Liver (tissue), 9 donors: ENCODE results near the gene ERV3-1. TPM values are rescaled to one million over a fixed set of nuclear protein-coding genes. Genes with fewer than 3 reads are reported as not detected.
A peak's percentile ranks its signal among the peaks of the same experiment; 100 is the strongest.
"Not testable (repeated sequence)": the region's sequence is repeated elsewhere in the genome, so short reads cannot be mapped to it uniquely, and the experiment has no call there.

ENCODE experiments used
- DNase-seq: peaks from one replicate; pipeline ENCODE4 v3.0.0-alpha.2; 2017; ENCODE audit warnings: low spot score
- H3K27ac ChIP-seq, 2 donors: one replicate each; pipeline ENCODE4 v1.7.0; 2013; ENCODE audit warnings: inconsistent platforms in 2 of 2, low read length in 2 of 2, control low read depth in 1 of 2, low read depth in 1 of 2, mild to moderate bottlenecking in 1 of 2
- H3K27me3 ChIP-seq, 4 donors: one replicate each; pipeline versions ENCODE4 v1.6.1 to v1.7.0; 2013; ENCODE audit warnings: low read length in 3 of 4, inconsistent platforms in 1 of 4, mild to moderate bottlenecking in 1 of 4, moderate library complexity in 1 of 4; ENCODE audit not compliant: control insufficient read depth in 4 of 4, insufficient read depth in 4 of 4
- H3K36me3 ChIP-seq, 4 donors: one replicate each; pipeline versions ENCODE4 v1.6.1 to v1.7.0; 2013; ENCODE audit warnings: low read length in 3 of 4, mild to moderate bottlenecking in 3 of 4, low read depth in 1 of 4, moderate library complexity in 1 of 4; ENCODE audit not compliant: control insufficient read depth in 4 of 4, insufficient read depth in 3 of 4
- H3K4me1 ChIP-seq, 4 donors: one replicate each; pipeline versions ENCODE4 v1.6.1 to v1.7.0; 2013; ENCODE audit warnings: low read length in 3 of 4, mild to moderate bottlenecking in 3 of 4, moderate library complexity in 1 of 4; ENCODE audit not compliant: control insufficient read depth in 4 of 4, insufficient read depth in 4 of 4
- H3K4me3 ChIP-seq, 3 donors: one replicate each; pipeline versions ENCODE4 v1.6.1 to v1.7.0; 2013; ENCODE audit warnings: low read length in 3 of 3, control low read depth in 1 of 3, low read depth in 1 of 3, mild to moderate bottlenecking in 1 of 3
- H3K9ac ChIP-seq, 2 donors: one replicate each; pipeline ENCODE4 v1.7.0; 2013; ENCODE audit warnings: low read length in 2 of 2, mild to moderate bottlenecking in 2 of 2, moderate library complexity in 2 of 2, control low read depth in 1 of 2, low read depth in 1 of 2
- H3K9me3 ChIP-seq, 4 donors: one replicate each; pipeline versions ENCODE4 v1.6.1 to v1.7.0; 2013; ENCODE audit warnings: low read length in 3 of 4; ENCODE audit not compliant: control insufficient read depth in 4 of 4
- ATF3 ChIP-seq: IDR thresholded peaks from 2 replicates; pipeline ENCODE4 v1.6.1; 2016; ENCODE audit warnings: antibody characterized with exemption
- CTCF ChIP-seq: fragments of 150-350 bp; IDR thresholded peaks from 2 replicates; pipeline ENCODE4 v1.5.1; 2017; ENCODE audit warnings: improper control_type of control experiment, low read depth, low read length; ENCODE audit not compliant: missing input control
- EGR1 ChIP-seq, 2 donors: IDR thresholded peaks; 2 replicates each; pipeline ENCODE4 v1.6.1; 2016 to 2018; ENCODE audit warnings: antibody characterized with exemption in 2 of 2, low read depth in 2 of 2
- FOXA1 ChIP-seq: IDR thresholded peaks from 2 replicates; pipeline ENCODE4 v1.6.1; 2016; ENCODE audit warnings: antibody characterized with exemption
- FOXA2 ChIP-seq: IDR thresholded peaks from 2 replicates; pipeline ENCODE4 v1.6.1; 2016; ENCODE audit warnings: antibody characterized with exemption
- GABPA ChIP-seq, 2 donors: IDR thresholded peaks in 1 of 2; conservative IDR thresholded peaks in 1 of 2; 2 replicates each; pipeline ENCODE4 v1.6.1; 2016; ENCODE audit warnings: antibody characterized with exemption in 2 of 2, mild to moderate bottlenecking in 1 of 2, moderate library complexity in 1 of 2
- HNF4A ChIP-seq, 2 donors: conservative IDR thresholded peaks; 2 replicates each; pipeline ENCODE4 v1.6.1; 2016; ENCODE audit warnings: antibody characterized with exemption in 2 of 2, mild to moderate bottlenecking in 2 of 2
- HNF4G ChIP-seq: IDR thresholded peaks from 2 replicates; pipeline ENCODE4 v1.6.1; 2016; ENCODE audit warnings: antibody characterized with exemption
- JUND ChIP-seq, 2 donors: IDR thresholded peaks; 2 replicates each; pipeline ENCODE4 v1.6.1; 2016; ENCODE audit warnings: antibody characterized with exemption in 2 of 2
- MAX ChIP-seq: IDR thresholded peaks from 2 replicates; pipeline ENCODE4 v1.6.1; 2016; ENCODE audit warnings: antibody characterized with exemption
- NR2F2 ChIP-seq: IDR thresholded peaks from 2 replicates; pipeline ENCODE4 v1.6.1; 2016; ENCODE audit warnings: antibody characterized with exemption
- RAD21 ChIP-seq, 2 donors: IDR thresholded peaks; 2 replicates each; pipeline ENCODE4 v1.6.1; 2016; ENCODE audit warnings: antibody characterized with exemption in 2 of 2, mild to moderate bottlenecking in 2 of 2
- REST ChIP-seq: IDR thresholded peaks from 2 replicates; pipeline ENCODE4 v1.6.1; 2016; ENCODE audit warnings: antibody characterized with exemption, mild to moderate bottlenecking
- RXRA ChIP-seq, 2 donors: IDR thresholded peaks; 2 replicates each; pipeline ENCODE4 v1.6.1; 2017 to 2018; ENCODE audit warnings: antibody characterized with exemption in 2 of 2, mild to moderate bottlenecking in 1 of 2
- SP1 ChIP-seq: IDR thresholded peaks from 2 replicates; pipeline ENCODE4 v1.6.1; 2018; ENCODE audit warnings: antibody characterized with exemption, mild to moderate bottlenecking
- TAF1 ChIP-seq: conservative IDR thresholded peaks from 2 replicates; pipeline ENCODE4 v1.6.1; 2016; ENCODE audit warnings: antibody characterized with exemption, mild to moderate bottlenecking
- YY1 ChIP-seq: IDR thresholded peaks from 2 replicates; pipeline ENCODE4 v1.6.1; 2016; ENCODE audit warnings: antibody characterized with exemption, mild to moderate bottlenecking
- ZBTB33 ChIP-seq: IDR thresholded peaks from 2 replicates; pipeline ENCODE4 v1.6.1; 2016; ENCODE audit warnings: antibody characterized with exemption
- WGBS: extraction: QIAGEN DNeasy Blood & Tissue Kit; methylation state at CpG from one replicate; pipeline ENCODE4 v1.1.7; 2013; 5-methylcytosine and 5-hydroxymethylcytosine counted together
- polyA plus RNA-seq, 2 donors: library from polyadenylated mRNA; stranded (reverse) in 1 of 2; unstranded in 1 of 2; fragments of 200-250 nt in 1 of 2; fragments of >200 nt in 1 of 2; fragmentation: Nextera tagmentation in 1 of 2; extraction: Ambion mirVana in 1 of 2; gene quantifications; one replicate each; pipeline versions ENCODE4 v1.2.1 to v1.2.3, GENCODE V29; 2013 to 2015
- total RNA-seq, 2 donors: library from RNA; depleted of rRNA; stranded (reverse); fragments of >200 nt; gene quantifications; one replicate each; pipeline ENCODE4 v1.2.3, GENCODE V29; 2014
- donor health status: healthy.
- donor health status: healthy.
- donor health status: healthy.
- donor health status: healthy.
- donor health status: healthy.

The ERV3-1 gene
- total RNA-seq (1 to 10 TPM; 3.8 to 6.5 TPM), polyA plus RNA-seq (1 to 10 TPM; 1.7 to 5.4 TPM)

- H3K36me3 ChIP-seq = peaks cover 0 to 2% (median 0%) of the 10 kb centered on the region in 4 donors
- TF ChIP-seq HNF4G = no peak
- TF ChIP-seq EGR1 (IDR thresholded peaks at IDR 0.05; ENCODE audit: low read depth in 2 of 2) = no peak
- peak in 1 of 2 donors; percentile 59 for TF ChIP-seq GABPA (IDR thresholded peaks at IDR 0.05 in 1 of 2, conservative IDR thresholded peaks at IDR 0.05 in 1 of 2)
- TF ChIP-seq ZBTB33 = no peak
- TF ChIP-seq YY1 = peak; percentile 73
- peak in 1 of 2 donors; percentile 26 for TF ChIP-seq RAD21 (IDR thresholded peaks at IDR 0.05)
- peak; percentile 94 for TF ChIP-seq TAF1
- TF ChIP-seq JUND (IDR thresholded peaks at IDR 0.05) = no peak
- peak in 1 of 2 donors; percentile 48 for TF ChIP-seq HNF4A (conservative IDR thresholded peaks at IDR 0.05)
- no peak for TF ChIP-seq FOXA1
- TF ChIP-seq RXRA (IDR thresholded peaks at IDR 0.05) = peak; percentile 19 to 30
- TF ChIP-seq ATF3 = no peak
- TF ChIP-seq SP1 = peak; percentile 84
- no peak for TF ChIP-seq MAX
- no peak for TF ChIP-seq CTCF
- peak; percentile 76 for TF ChIP-seq REST
- no peak for TF ChIP-seq NR2F2
- TF ChIP-seq FOXA2 = no peak
- H3K4me3 ChIP-seq = peak within 1 kb of the TSS; percentile 70 to 97 (median 74)
- peak; percentile 92 for DNase-seq
- H3K27me3 ChIP-seq = no peaks in the 10 kb centered on the region
- H3K9ac ChIP-seq = peak within 1 kb of the TSS; percentile 40 to 75
- H3K4me1 ChIP-seq = peaks cover 0 to 8% (median 4%) of the 10 kb centered on the region in 4 donors
- WGBS = 1% methylated on average over 33 of the region's 33 CpGs
- peak within 1 kb of the TSS; percentile 45 to 85 for H3K27ac ChIP-seq
- no peaks in the 10 kb centered on the region for H3K9me3 ChIP-seq
Measured at GRCh38 chr7:65006094-65006992, at the start of gene ERV3-1. TSS of gene ERV3-1 (minus strand) at chr7:65006687. CDS start at chr7:64993026, 13,661 bp downstream.

GRCh38 chr7:65055786-65056185, 49.3 kb upstream of the ERV3-1 start:
- not testable (repeated sequence) for H3K4me1 ChIP-seq, H3K27ac ChIP-seq, H3K9me3 ChIP-seq, H3K4me3 ChIP-seq, DNase-seq, H3K27me3 ChIP-seq, H3K9ac ChIP-seq, H3K36me3 ChIP-seq
- 73% methylated on average over 4 of the region's 4 CpGs for WGBS

- not testable (repeated sequence) for H3K9ac ChIP-seq, H3K27ac ChIP-seq, H3K27me3 ChIP-seq, DNase-seq, H3K36me3 ChIP-seq, H3K4me1 ChIP-seq, H3K9me3 ChIP-seq, H3K4me3 ChIP-seq
- WGBS = 78% methylated on average over 2 of the region's 2 CpGs
Measured at GRCh38 chr7:65054466-65054994, 48.0 kb upstream of the ERV3-1 start.
